Gastrocnemius medialis (tissue), 4 donors: ENCODE data around the gene MAGEB17.

Experiments used
- POLR2A ChIP-seq, 2 donors: fragments of 450-650 bp; IDR thresholded peaks; one replicate each; pipeline ENCODE4 v1.6.1; 2017; ENCODE audit warnings: antibody characterized with exemption in 2 of 2, mild to moderate bottlenecking in 2 of 2, moderate library complexity in 2 of 2
- TF ChIP-seq, protein P1 (sequence below), 5 experiments: fragments of 450-650 bp in 3 of 5; fragments of 200-600 bp in 2 of 5; sonication (generic) in 2 of 5; IDR thresholded peaks in 4 of 5; conservative IDR thresholded peaks in 1 of 5; 1 replicate in 4 of 5; 2 replicates in 1 of 5; pipeline ENCODE4 v1.5.1; 2016 to 2019; ENCODE audit warnings: antibody characterized with exemption in 5 of 5, mild to moderate bottlenecking in 3 of 5, moderate library complexity in 3 of 5

DNA sequence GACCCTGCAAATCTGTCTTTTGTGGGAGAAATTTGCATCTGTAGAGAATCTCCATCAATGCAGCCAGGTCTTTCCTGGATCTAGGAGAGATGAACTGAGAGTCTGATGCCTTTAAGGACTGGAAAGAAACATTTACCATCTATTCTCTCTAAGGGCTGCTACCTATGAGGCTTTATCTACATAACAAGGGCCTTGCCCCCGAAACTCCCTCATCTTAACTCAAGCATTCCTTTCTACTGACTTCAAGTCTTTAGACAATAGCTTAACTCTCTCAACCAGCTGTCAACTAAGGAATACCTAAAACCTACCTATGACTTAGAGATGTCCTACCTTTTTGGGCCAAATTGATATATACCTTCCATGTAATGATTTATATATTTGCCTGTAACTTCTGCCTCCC is 32.1 kb downstream of the MAGEB17 start:
- no peak for TF ChIP-seq POLR2A (IDR thresholded peaks at IDR 0.05)
- TF ChIP-seq, protein P1, sequence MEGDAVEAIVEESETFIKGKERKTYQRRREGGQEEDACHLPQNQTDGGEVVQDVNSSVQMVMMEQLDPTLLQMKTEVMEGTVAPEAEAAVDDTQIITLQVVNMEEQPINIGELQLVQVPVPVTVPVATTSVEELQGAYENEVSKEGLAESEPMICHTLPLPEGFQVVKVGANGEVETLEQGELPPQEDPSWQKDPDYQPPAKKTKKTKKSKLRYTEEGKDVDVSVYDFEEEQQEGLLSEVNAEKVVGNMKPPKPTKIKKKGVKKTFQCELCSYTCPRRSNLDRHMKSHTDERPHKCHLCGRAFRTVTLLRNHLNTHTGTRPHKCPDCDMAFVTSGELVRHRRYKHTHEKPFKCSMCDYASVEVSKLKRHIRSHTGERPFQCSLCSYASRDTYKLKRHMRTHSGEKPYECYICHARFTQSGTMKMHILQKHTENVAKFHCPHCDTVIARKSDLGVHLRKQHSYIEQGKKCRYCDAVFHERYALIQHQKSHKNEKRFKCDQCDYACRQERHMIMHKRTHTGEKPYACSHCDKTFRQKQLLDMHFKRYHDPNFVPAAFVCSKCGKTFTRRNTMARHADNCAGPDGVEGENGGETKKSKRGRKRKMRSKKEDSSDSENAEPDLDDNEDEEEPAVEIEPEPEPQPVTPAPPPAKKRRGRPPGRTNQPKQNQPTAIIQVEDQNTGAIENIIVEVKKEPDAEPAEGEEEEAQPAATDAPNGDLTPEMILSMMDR (IDR thresholded peaks at IDR 0.05 in 4 of 5, conservative IDR thresholded peaks at IDR 0.05 in 1 of 5), result no peak
